ENCODE measurements around the gene CEACAM8.

- TF ChIP-seq RAD21 (conservative IDR thresholded peaks at IDR 0.05 in 1 of 2, IDR thresholded peaks at IDR 0.05 in 1 of 2) = no peak
- TF ChIP-seq GATA3 (IDR thresholded peaks at IDR 0.05; ENCODE audit: borderline replicate concordance) = no peak
- TF ChIP-seq MYC (IDR thresholded peaks at IDR 0.05; ENCODE audit: borderline replicate concordance, low read length) = no peak
- no peak for TF ChIP-seq POLR2A (IDR thresholded peaks at IDR 0.05; ENCODE audit: low read length)
These were observed 26.7 kb downstream of the CEACAM8 start for GRCh38 chr19:42568006-42568405.

Measured in A549 (cell line).